Calu3 (cell line): ENCODE measurements around the gene SERBP1. TPM values are rescaled to one million over a fixed set of nuclear protein-coding genes. Genes with fewer than 3 reads are reported as not detected.
"Not testable (repeated sequence)": the region's sequence is repeated elsewhere in the genome, so short reads cannot be mapped to it uniquely, and the experiment has no call there.

Experiments used
- BruUV-seq: library from RNA; stranded (reverse); fragments of 400-500 nt; replicated peaks from 2 replicates; lab custom pipeline; 2021; lab: Mats Ljungman, UMichigan
- CTCF ChIA-PET: fragments of 300-600 bp; sonication (Branson Sonifier 250); formaldehyde crosslinking; loops from one replicate; lab custom pipeline; 2022; ENCODE audit warnings: antibody characterized with exemption; lab: Charles Lee
- DNase-seq: peaks from one replicate; pipeline ENCODE4 v3.0.0; 2022
- H3K27ac Mint-ChIP-seq: one replicate; pipeline ENCODE4 v1.8.0; 2022; ENCODE audit warnings: mixed read lengths; ENCODE audit not compliant: unreplicated experiment
- H3K27me3 Mint-ChIP-seq: one replicate; pipeline ENCODE4 v1.8.0; 2022; ENCODE audit warnings: mixed read lengths; ENCODE audit not compliant: unreplicated experiment
- H3K36me3 Mint-ChIP-seq: one replicate; pipeline ENCODE4 v1.8.0; 2022; ENCODE audit warnings: mild to moderate bottlenecking, moderate library complexity, mixed read lengths; ENCODE audit not compliant: insufficient read depth, unreplicated experiment
- H3K4me1 Mint-ChIP-seq: one replicate; pipeline ENCODE4 v1.8.0; 2022; ENCODE audit warnings: mild to moderate bottlenecking, low read depth, mixed read lengths; ENCODE audit not compliant: unreplicated experiment
- H3K4me3 Mint-ChIP-seq: one replicate; pipeline ENCODE4 v1.8.0; 2022; ENCODE audit warnings: mild to moderate bottlenecking, low read depth, moderate library complexity, mixed read lengths; ENCODE audit not compliant: unreplicated experiment
- H3K9me3 Mint-ChIP-seq: one replicate; pipeline ENCODE4 v1.8.0; 2022; ENCODE audit warnings: low read depth, mixed read lengths; ENCODE audit not compliant: unreplicated experiment
- CTCF ChIP-seq: fragments of 200-600 bp; IDR thresholded peaks from one replicate; pipeline ENCODE4 v1.8.0; 2022; ENCODE audit warnings: antibody characterized with exemption; ENCODE audit not compliant: unreplicated experiment
- intact Hi-C: fragments of 100-400 bp; cut with micrococcal nuclease; formaldehyde crosslinking; loops from one replicate; pipeline ENCODE4 v1.10.0; 2022; ENCODE audit not compliant: unreplicated experiment
- total RNA-seq: library from RNA; stranded (reverse); gene quantifications from 2 replicates; pipeline ENCODE4 v1.2.3, GENCODE V29; 2022

Gene SERBP1
- total RNA-seq, 1 experiment from 2014 or later = 226 TPM

- DNase-seq = no peak
- BruUV-seq = no TSS peak
- CTCF ChIA-PET = no interaction called here
- H3K27ac Mint-ChIP-seq = no peak overlapping the region
- no peak overlapping the region for H3K4me3 Mint-ChIP-seq
- H3K27me3 Mint-ChIP-seq = peaks cover 13% of the 10 kb centered on the region
- intact Hi-C loops = no loop called here
- H3K9me3 Mint-ChIP-seq = no peaks in the 10 kb centered on the region
- H3K4me1 Mint-ChIP-seq = no peaks in the 10 kb centered on the region
- no peak for TF ChIP-seq CTCF
- no peaks in the 10 kb centered on the region for H3K36me3 Mint-ChIP-seq
Measured at GRCh38 chr1:67451356-67451755, 21.2 kb upstream of the SERBP1 start.

- Mint-ChIP-seq H3K36me3 (no peaks in the 10 kb centered on the region), H3K4me1 (no peaks in the 10 kb centered on the region), H3K4me3 (no peak overlapping the region), H3K9me3 (no peaks in the 10 kb centered on the region), H3K27me3 (peaks cover 3% of the 10 kb centered on the region), H3K27ac (no peak overlapping the region)
- CTCF ChIA-PET = no interaction called here
- intact Hi-C loops = no loop called here
- BruUV-seq = no TSS peak
- TF ChIP-seq CTCF = no peak
- no peak for DNase-seq
Measured at GRCh38 chr1:67446893-67447292, 16.7 kb upstream of the SERBP1 start.

- H3K9me3 Mint-ChIP-seq, H3K4me1 Mint-ChIP-seq, H3K27me3 Mint-ChIP-seq, H3K36me3 Mint-ChIP-seq, H3K4me3 Mint-ChIP-seq, DNase-seq, BruUV-seq, H3K27ac Mint-ChIP-seq, CTCF ChIA-PET, intact Hi-C loops: not testable (repeated sequence)
Measured at GRCh38 chr1:67446014-67446413, 15.8 kb upstream of the SERBP1 start.

GRCh38 chr1:67441739-67442281 is 11.6 kb upstream of the SERBP1 start:
- BruUV-seq = no TSS peak
- CTCF ChIA-PET = interaction anchor here (0.9 kb wide), 1 partner anchor 12 kb away, joined by 3 read pairs; no protein-coding TSS in a partner anchor
- Mint-ChIP-seq H3K27ac (no peak overlapping the region), H3K27me3 (no peaks in the 10 kb centered on the region), H3K4me1 (no peaks in the 10 kb centered on the region), H3K9me3 (no peaks in the 10 kb centered on the region), H3K36me3 (no peaks in the 10 kb centered on the region), H3K4me3 (no peak overlapping the region)
- intact Hi-C loops = no loop called here
- no peak for DNase-seq
- no peak for TF ChIP-seq CTCF

GRCh38 chr1:67441183-67441582 is 11.0 kb upstream of the SERBP1 start:
- Mint-ChIP-seq H3K27ac (no peak overlapping the region), H3K27me3 (no peaks in the 10 kb centered on the region), H3K4me1 (no peaks in the 10 kb centered on the region), H3K4me3 (no peak overlapping the region), H3K9me3 (no peaks in the 10 kb centered on the region), H3K36me3 (no peaks in the 10 kb centered on the region)
- BruUV-seq = no TSS peak
- no peak for TF ChIP-seq CTCF
- CTCF ChIA-PET = interaction anchor here (0.9 kb wide), 1 partner anchor 12 kb away, joined by 3 read pairs; no protein-coding TSS in a partner anchor
- intact Hi-C loops = no loop called here
- peak; percentile 32 for DNase-seq
